Renal cortex interstitium (tissue), 3 donors: ENCODE measurements around the gene MDN1. TPM values are rescaled to one million over a fixed set of nuclear protein-coding genes. Genes with fewer than 3 reads are reported as not detected.

ENCODE experiments used
- polyA plus RNA-seq, 3 donors: library from polyadenylated mRNA; unstranded; fragments of 120-200 nt; gene quantifications; one replicate each; pipeline ENCODE4 v1.2.1, GENCODE V29; 2013; ENCODE audit not compliant: insufficient read length in 3 of 3

The MDN1 gene
- polyA plus RNA-seq, 3 donors, result 39.1 to 48.6 (median 47.6) TPM

Other genes starting within 250 kb of the MDN1 start
- gene LYRM2, start 181.0 kb downstream of the MDN1 start, polyA plus RNA-seq, result 10 to 100 TPM; 41.8 to 64.4 (median 43.0) TPM
- gene CASP8AP2, start 10.1 kb upstream of the MDN1 start, polyA plus RNA-seq, result 10 to 100 TPM; 22.1 to 26.6 (median 23.3) TPM
- not detected for gene GJA10, start 74.7 kb upstream of the MDN1 start, polyA plus RNA-seq